Astrocyte of the cerebellum (primary cell): ENCODE data around the gene TNFAIP3.

Experiments used
- DNase-seq: peaks from one replicate; pipeline ENCODE4 v3.0.0-alpha.2; 2011; ENCODE audit warnings: low read depth
- H3K4me3 ChIP-seq: 2 replicates; pipeline ENCODE4 v1.5.1; 2011; ENCODE audit warnings: mild to moderate bottlenecking, low read depth, low read length, moderate library complexity
- CTCF ChIP-seq: IDR thresholded peaks from 2 replicates; pipeline ENCODE4 v1.5.1; 2012; ENCODE audit warnings: low read length, low read depth, moderate library complexity, mild to moderate bottlenecking; ENCODE audit errors: missing control alignments
- in situ Hi-C: cut with HindIII; loops from 2 replicates; pipeline ENCODE4 v1.10.0; 2017; ENCODE audit warnings: low sequenced_read_pairs

Gene TNFAIP3

DNA sequence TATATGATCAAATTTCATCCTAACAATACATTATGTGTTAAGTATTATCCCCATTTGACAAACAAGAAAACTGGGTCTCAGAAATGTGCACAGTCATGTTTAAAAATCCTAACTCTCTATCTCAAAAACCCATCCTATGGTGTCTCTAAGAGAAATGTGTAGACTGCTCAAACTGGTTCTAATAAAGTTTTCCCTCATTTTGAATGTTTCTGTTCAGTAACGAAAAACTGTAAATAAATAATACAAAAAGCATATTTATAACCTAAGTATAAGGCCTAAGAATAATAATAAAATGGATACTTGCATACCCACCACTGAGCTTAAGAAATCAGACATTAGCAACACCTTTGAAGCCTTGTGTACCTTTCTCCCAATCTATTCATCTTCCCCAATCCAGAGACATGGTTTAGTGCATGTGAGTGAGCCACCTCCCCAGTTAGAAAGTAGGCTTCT lies 39.0 kb downstream of the TNFAIP3 start:
- DNase-seq, result no peak
- H3K4me3 ChIP-seq, result no peak overlapping the region
- in situ Hi-C loops, result no loop called here
- TF ChIP-seq CTCF, result no peak

- no peak for DNase-seq
- TF ChIP-seq CTCF, result no peak
- H3K4me3 ChIP-seq, result no peak overlapping the region
- in situ Hi-C loops, result no loop called here
Measured at GRCh38 chr6:137907170-137907569, 40.1 kb downstream of the TNFAIP3 start.

- in situ Hi-C loops, result no loop called here
- no peak overlapping the region for H3K4me3 ChIP-seq
- no peak for TF ChIP-seq CTCF
- no peak for DNase-seq
Measured at GRCh38 chr6:137909533-137909932, 42.5 kb downstream of the TNFAIP3 start.

- no peak for TF ChIP-seq CTCF
- in situ Hi-C loops, result no loop called here
- no peak for DNase-seq
- H3K4me3 ChIP-seq, result no peak overlapping the region
Measured at GRCh38 chr6:137910424-137910834, 43.4 kb downstream of the TNFAIP3 start.

DNA sequence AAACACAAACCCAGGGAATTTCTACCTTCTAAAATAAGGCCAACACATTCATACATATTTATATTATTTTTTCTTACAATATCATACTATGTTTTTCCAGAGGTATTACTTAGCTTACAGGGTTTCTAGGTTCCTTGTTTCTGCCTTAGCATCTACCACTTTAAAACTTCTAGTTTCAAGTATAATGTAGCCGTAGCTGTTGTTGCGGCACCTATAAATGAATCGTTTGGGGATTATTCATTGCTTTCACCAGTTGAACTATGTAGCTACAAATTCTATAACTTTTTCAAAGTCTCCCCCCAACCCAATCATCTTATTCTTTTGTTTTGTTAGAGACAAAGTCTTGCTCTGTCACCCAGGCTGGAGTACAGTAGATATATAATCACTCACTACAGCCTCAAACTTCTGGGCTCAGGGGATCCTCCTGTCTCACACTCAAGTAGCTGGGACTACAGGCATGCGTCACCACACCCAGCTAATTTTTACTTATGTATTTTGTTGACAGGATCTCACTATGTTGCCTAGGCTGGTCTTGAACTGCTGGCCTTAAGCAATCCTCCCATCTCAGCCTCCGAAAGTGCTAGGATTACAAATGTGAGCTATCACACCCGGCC lies 43.9 kb downstream of the TNFAIP3 start:
- in situ Hi-C loops, result no loop called here
- no peak for TF ChIP-seq CTCF
- no peak overlapping the region for H3K4me3 ChIP-seq
- DNase-seq, result no peak

GRCh38 chr6:137911675-137912191 lies 44.7 kb downstream of the TNFAIP3 start:
- DNase-seq, result no peak
- TF ChIP-seq CTCF, result no peak
- in situ Hi-C loops, result no loop called here

More at GRCh38 chr6:137911675-137912191, 44.7 kb downstream of the TNFAIP3 start:
- no peak overlapping the region for H3K4me3 ChIP-seq
